Loucy (cell line): ENCODE measurements around the gene GNLY.

ENCODE experiments used
- H2AFZ ChIP-seq: fragments of 200-600 bp; sonication (generic); 2 replicates; pipeline ENCODE4 v1.6.0; 2016; ENCODE audit warnings: antibody characterized with exemption, mild to moderate bottlenecking, low read length, moderate library complexity
- H3F3A ChIP-seq: fragments of 200-600 bp; 2 replicates; pipeline ENCODE4 v1.6.0; 2016; ENCODE audit warnings: antibody characterized with exemption, low read depth, mild to moderate bottlenecking
- H3K27me3 ChIP-seq: fragments of 200-600 bp; sonication (generic); 2 replicates; pipeline ENCODE4 v1.6.1; 2014; ENCODE audit warnings: low read length, mild to moderate bottlenecking; ENCODE audit not compliant: insufficient read depth, poor library complexity, severe bottlenecking
- H3K36me3 ChIP-seq: fragments of 200-600 bp; sonication (generic); 2 replicates; pipeline ENCODE4 v1.6.1; 2016; ENCODE audit warnings: low read length; ENCODE audit not compliant: insufficient read depth
- H3K4me1 ChIP-seq: fragments of 200-600 bp; sonication (generic); 2 replicates; pipeline ENCODE4 v1.5.1; 2014; ENCODE audit warnings: low read length, mild to moderate bottlenecking; ENCODE audit not compliant: insufficient read depth, poor library complexity, severe bottlenecking
- H3K4me2 ChIP-seq: fragments of 200-600 bp; sonication (generic); 2 replicates; pipeline ENCODE4 v1.6.0; 2014; ENCODE audit warnings: antibody characterized with exemption, low read length, low read depth, mild to moderate bottlenecking; ENCODE audit not compliant: poor library complexity, severe bottlenecking
- H3K4me3 ChIP-seq: fragments of 200-600 bp; sonication (generic); 2 replicates; pipeline ENCODE4 v1.5.1; 2014; ENCODE audit warnings: low read length, mild to moderate bottlenecking, mixed read lengths; ENCODE audit not compliant: poor library complexity, severe bottlenecking
- H3K79me2 ChIP-seq: fragments of 200-600 bp; sonication (generic); 2 replicates; pipeline ENCODE4 v1.6.1; 2014; ENCODE audit warnings: low read length; ENCODE audit not compliant: insufficient read depth
- H3K9ac ChIP-seq: fragments of 200-600 bp; sonication (generic); 2 replicates; pipeline ENCODE4 v1.6.0; 2014; ENCODE audit warnings: mild to moderate bottlenecking, low read depth, low read length, moderate library complexity; ENCODE audit not compliant: poor library complexity, severe bottlenecking
- H3K9me2 ChIP-seq: fragments of 200-600 bp; sonication (generic); replicated peaks from 2 replicates; pipeline ENCODE4 v1.6.1; 2016; ENCODE audit warnings: low read depth, low read length, mixed read lengths
- H3K9me3 ChIP-seq: fragments of 200-600 bp; sonication (generic); 2 replicates; pipeline ENCODE4 v1.6.1; 2014; ENCODE audit warnings: mild to moderate bottlenecking, antibody characterized with exemption, low read length, low read depth; ENCODE audit not compliant: insufficient read depth
- H4K20me1 ChIP-seq: fragments of 200-600 bp; sonication (generic); 2 replicates; pipeline ENCODE4 v1.6.0; 2014; ENCODE audit warnings: antibody characterized with exemption, low read length, mild to moderate bottlenecking; ENCODE audit not compliant: insufficient read depth, poor library complexity, severe bottlenecking
- CTCF ChIP-seq: fragments of 200-600 bp; sonication (generic); conservative IDR thresholded peaks from 2 replicates; pipeline ENCODE4 v1.5.1; 2014; ENCODE audit warnings: mild to moderate bottlenecking, antibody characterized with exemption, low read length
- EZH2phosphoT487 ChIP-seq: fragments of 200-600 bp; IDR thresholded peaks from 2 replicates; pipeline ENCODE4 v1.6.1; 2018; ENCODE audit warnings: antibody characterized with exemption, mild to moderate bottlenecking, moderate library complexity, borderline replicate concordance

The GNLY gene

GRCh38 chr2:85674417-85674816 lies 19.7 kb upstream of the GNLY start:
- Histone ChIP-seq H3K27me3 (no peaks in the 10 kb centered on the region), H3K4me1 (no peaks in the 10 kb centered on the region), H4K20me1 (no peaks in the 10 kb centered on the region), H3F3A (no peaks in the 10 kb centered on the region), H3K36me3 (no peaks in the 10 kb centered on the region), H2AFZ (no peak overlapping the region), H3K79me2 (no peaks in the 10 kb centered on the region), H3K9me3 (no peaks in the 10 kb centered on the region), H3K9ac (no peak overlapping the region), H3K4me2 (no peak overlapping the region), H3K9me2 (no peaks in the 10 kb centered on the region), H3K4me3 (no peak overlapping the region)
- TF ChIP-seq CTCF (no peak), EZH2phosphoT487 (no peak)

GRCh38 chr2:85675427-85675826 lies 18.7 kb upstream of the GNLY start:
- Histone ChIP-seq H3K9me2 (no peaks in the 10 kb centered on the region), H3K9me3 (no peaks in the 10 kb centered on the region), H3K4me2 (no peak overlapping the region), H3K79me2 (no peaks in the 10 kb centered on the region), H3K27me3 (no peaks in the 10 kb centered on the region), H2AFZ (no peak overlapping the region), H3K4me3 (no peak overlapping the region), H3K9ac (no peak overlapping the region), H3K36me3 (no peaks in the 10 kb centered on the region), H4K20me1 (no peaks in the 10 kb centered on the region), H3K4me1 (no peaks in the 10 kb centered on the region), H3F3A (no peaks in the 10 kb centered on the region)
- TF ChIP-seq EZH2phosphoT487, result no peak
- no peak for TF ChIP-seq CTCF

DNA sequence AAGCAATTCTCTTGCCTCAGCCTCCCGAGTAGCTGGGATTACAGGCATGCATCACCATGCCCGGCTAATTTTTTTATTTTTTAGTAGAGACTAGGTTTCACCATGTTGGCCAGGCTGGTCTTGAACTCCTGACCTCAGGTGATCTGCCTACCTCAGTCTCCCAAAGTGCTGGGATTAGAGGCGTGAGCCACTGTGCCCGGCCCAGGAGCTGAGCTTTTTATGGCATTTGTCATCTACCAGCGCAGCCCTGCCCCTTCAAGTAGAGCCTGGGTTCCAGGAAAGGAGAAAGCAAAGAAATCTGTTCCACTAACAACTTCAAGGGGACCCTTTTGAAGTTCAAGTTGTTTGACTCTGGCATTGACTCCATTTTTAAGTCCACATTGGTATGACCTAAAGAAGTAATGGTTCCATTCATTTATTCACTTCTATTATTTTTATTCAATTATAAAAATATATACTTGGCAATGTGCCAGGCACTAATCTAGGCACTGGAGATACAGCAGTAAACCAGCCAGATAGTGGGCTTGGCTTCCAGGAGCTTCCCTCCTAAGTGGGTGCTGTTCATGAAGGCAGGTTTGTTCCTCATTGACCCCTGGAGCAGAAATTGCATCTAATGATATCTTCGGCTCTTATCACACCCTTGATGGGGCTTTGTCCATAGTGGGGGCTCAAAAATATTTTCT lies 18.2 kb upstream of the GNLY start:
- H2AFZ ChIP-seq, result no peak overlapping the region
- H3K36me3 ChIP-seq, result no peaks in the 10 kb centered on the region
- H3K4me2 ChIP-seq, result no peak overlapping the region
- H3K9me3 ChIP-seq, result no peaks in the 10 kb centered on the region
- H3F3A ChIP-seq, result no peaks in the 10 kb centered on the region
- no peaks in the 10 kb centered on the region for H3K4me1 ChIP-seq
- no peak overlapping the region for H3K9ac ChIP-seq
- no peak for TF ChIP-seq EZH2phosphoT487
- no peak for TF ChIP-seq CTCF
- H3K4me3 ChIP-seq, result no peak overlapping the region
- no peaks in the 10 kb centered on the region for H4K20me1 ChIP-seq
- H3K27me3 ChIP-seq, result no peaks in the 10 kb centered on the region
- H3K79me2 ChIP-seq, result no peaks in the 10 kb centered on the region
- H3K9me2 ChIP-seq, result no peaks in the 10 kb centered on the region
